HG02610 (cell line): ENCODE measurements around the gene APOD.
"Not testable (repeated sequence)": the region's sequence is repeated elsewhere in the genome, so short reads cannot be mapped to it uniquely, and the experiment has no call there.

ENCODE experiments used
- ATAC-seq: cut with Tn5 transposase; IDR thresholded peaks from one replicate; pipeline ENCODE4 v1.9.1; 2021; ENCODE audit warnings: mild to moderate bottlenecking, moderate library complexity; ENCODE audit not compliant: unreplicated experiment

The APOD gene

GRCh38 chr3:195619591-195620369 is 36.0 kb upstream of the APOD start:
- ATAC-seq = not testable (repeated sequence)

- not testable (repeated sequence) for ATAC-seq
Measured at GRCh38 chr3:195617784-195618659, 34.3 kb upstream of the APOD start.

- not testable (repeated sequence) for ATAC-seq
Measured at GRCh38 chr3:195617134-195617533, 33.4 kb upstream of the APOD start.

DNA sequence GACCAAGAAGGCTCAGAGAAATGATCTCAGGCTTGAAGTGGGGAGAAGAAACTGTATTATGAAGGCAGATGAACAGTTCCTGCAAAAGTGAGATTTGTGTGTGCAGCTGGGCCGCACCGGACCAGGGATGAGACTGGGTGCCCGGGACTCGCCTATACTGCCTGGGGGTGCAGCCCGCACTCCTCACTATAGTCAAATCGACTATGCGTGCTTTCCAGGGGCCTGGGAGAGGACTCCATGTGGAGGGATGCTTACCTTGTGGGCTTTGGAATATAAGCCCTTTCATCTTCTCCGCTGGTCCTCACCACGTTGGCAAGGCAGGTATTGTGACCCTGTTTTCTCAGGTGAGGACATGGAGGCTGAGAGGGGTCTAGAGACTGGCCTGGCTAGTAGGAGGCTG is 32.9 kb upstream of the APOD start:
- ATAC-seq = no peak

DNA sequence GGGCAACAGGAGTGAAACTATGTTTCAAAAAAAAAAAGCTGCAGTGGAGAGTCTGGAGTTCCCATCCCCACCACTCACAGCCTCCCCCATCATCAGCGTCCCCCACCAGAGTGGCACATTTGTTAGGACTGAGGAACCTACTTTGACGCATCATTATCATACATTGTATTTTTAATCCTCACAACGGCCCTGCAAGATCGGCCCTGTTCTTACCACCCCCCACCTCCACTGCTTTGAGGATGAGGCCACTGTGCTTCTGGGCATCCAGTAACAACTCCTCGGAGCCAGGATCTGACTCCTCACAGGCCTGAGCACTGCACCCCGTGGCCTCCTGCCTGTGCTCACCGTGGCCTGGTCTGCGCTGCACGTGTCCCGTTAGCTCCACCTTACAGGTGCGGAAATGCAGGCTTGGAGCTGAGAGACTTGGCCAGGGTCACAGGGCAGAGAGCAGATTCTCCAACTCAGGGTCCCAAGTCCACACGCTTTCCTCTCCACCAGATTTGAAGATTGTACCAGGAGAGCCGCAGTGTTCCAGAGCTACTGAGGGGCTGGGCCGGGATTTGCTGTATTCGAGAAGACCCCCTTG is 32.3 kb upstream of the APOD start:
- not testable (repeated sequence) for ATAC-seq

- not testable (repeated sequence) for ATAC-seq
Measured at GRCh38 chr3:195614672-195615504, 31.1 kb upstream of the APOD start.

DNA sequence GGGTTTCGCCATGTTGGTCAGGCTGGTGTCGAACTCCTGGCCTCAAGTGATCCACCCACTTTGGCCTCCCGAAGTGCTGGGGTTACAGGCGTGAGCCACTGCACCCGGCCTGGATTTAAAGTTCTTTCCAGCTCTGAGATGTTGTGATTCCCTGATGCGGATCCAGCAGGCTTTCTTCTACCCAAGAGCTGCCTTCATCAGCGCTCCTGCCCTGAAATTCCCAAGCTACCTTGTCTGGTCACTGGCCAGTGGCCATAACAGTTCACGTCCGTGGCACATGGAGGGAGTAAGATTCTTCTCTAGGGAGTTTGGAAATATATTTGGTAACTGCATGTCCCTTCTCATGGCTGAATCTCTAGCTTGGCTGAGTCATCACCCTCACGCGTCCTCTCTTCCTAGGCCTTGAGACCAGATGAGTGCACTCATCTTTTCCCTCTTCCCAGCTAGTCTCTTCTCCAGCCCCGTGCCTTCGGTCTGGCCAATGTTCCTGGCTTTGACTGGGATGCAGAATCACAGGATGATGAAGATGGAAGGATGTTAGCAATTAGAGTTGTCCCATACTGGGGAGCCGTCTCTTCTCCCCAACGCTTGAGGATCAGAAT is 29.8 kb upstream of the APOD start:
- no peak for ATAC-seq

GRCh38 chr3:195612075-195612800 is 28.5 kb upstream of the APOD start:
- no peak for ATAC-seq

DNA sequence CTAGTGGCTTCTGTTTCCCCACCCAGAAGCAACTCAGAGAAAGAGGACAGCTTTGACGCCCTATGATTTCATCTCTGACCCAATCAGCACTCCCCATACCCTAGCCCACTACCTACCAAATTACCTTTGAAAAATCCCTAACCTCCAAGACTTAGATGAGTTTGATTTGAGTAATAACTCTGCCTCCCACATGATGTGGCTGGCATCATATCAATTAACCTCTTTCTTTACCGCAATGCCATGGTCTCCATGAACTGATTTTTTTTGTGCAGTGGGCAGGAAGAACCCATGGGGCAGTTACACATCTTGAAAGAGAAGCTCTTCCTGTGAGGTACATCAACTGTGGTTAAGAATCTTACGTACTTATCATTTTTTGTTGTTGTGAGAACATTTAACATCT is 25.5 kb upstream of the APOD start:
- no peak for ATAC-seq

- ATAC-seq = not testable (repeated sequence)
Measured at GRCh38 chr3:195601785-195602184, 18.0 kb upstream of the APOD start.

DNA sequence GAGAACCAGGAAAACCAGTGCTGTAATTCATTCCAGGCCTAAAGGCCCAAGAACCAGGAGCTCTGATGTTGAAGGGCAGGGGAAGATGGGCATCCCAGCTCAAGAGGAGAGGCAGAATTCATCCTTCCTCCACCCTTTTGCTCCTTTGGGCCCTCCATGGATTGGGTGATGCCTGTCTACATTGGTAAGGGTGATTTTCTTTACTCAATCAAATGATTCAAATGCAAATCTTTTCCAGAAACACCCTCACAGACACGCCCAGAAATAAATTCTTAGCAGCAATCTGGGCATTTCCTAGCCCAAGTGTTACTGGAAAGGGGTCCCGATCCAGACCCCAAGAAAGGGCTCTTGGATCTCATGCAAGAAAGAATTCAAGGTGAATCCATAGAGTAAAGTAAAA is 17.6 kb upstream of the APOD start:
- no peak for ATAC-seq

GRCh38 chr3:195599926-195600325 is 16.2 kb upstream of the APOD start:
- ATAC-seq = not testable (repeated sequence)

- not testable (repeated sequence) for ATAC-seq
Measured at GRCh38 chr3:195599516-195599915, 15.8 kb upstream of the APOD start.

DNA sequence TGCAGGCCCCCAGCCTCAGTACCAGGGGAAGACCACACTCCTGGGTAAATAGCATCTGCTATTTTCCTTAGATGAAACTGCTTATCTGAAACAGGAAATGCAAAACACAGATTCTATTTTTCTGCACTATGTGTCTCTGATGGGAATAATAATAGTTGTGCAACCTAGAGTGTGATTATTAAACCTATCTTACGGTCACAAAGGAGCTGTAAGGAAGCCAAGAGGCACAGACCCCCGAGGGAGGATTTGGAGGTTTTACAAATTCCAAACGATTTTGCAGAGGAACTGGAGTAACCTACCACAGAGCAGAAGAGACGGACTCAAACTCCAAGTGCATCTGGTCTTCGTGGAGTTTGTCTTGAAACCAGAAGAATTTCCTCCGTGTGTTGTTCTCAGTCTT is 14.1 kb upstream of the APOD start:
- ATAC-seq = no peak

DNA sequence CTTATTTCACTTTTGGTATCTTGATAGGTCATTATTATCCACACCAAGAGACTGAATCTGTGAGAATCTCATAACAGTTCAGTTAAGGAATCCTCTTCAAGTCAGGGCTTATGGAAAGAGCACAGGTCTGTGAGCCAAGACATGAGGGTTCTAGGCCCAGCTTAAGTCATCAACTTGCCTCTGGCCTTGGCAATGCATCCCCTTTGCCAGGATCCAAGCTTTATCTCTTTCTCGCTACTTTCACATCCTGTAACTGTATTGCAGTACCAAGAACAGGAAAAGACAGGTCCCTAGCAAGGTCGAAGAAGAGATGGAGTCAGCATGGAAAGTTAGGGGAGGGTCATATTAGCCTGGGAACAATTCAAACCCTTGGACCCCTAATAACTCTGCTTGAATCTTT is 13.5 kb upstream of the APOD start:
- no peak for ATAC-seq

DNA sequence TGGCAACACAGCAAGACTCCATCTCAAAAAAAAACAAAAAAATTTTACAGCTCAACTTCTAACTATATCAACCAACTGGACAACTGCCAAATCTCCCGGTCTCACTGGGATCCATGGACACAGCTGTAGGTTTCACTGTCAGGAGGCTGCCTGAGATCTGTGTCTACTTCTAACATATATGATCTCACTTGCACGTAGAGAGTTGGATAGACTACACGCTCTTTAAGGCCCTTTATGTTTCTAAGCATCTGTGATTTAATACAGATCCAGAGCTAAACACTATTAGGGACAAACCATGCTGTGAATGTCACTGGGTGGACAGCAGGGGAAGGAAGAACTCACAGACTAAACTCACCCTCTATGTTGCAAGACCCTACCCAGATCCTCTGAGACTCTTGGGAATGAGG is 13.0 kb upstream of the APOD start:
- ATAC-seq = no peak

- no peak for ATAC-seq
Measured at GRCh38 chr3:195595785-195596531, 12.2 kb upstream of the APOD start.

GRCh38 chr3:195591852-195592251 is 8.1 kb upstream of the APOD start:
- ATAC-seq = no peak

DNA sequence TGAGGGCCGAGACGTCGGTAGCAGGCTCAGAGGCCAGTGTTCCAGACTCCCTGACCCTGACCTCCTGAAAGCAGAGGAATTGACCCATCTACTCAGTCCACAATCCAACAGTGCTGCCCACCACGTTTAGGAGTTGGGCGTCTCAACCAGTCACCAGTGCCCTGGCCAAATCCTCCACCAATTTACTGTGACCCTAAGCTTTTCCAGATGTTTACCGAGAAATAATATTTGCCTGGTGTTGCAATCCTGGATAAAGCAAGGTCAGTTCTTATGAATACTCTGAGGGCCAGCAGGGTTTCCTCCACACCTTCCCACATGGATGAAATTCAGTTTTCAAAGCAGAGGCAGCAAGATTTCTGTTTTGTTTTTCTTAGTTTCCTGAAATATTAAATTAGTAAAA is 7.5 kb upstream of the APOD start:
- ATAC-seq = no peak
